Stomach (tissue), 4 donors: ENCODE data around the gene EMX2.

Experiments used
- EP300 ChIP-seq: sonication (generic); formaldehyde crosslinking; IDR thresholded peaks from one replicate; pipeline ENCODE4 v1.6.1; 2017; ENCODE audit warnings: antibody characterized with exemption
- POLR2A ChIP-seq, 4 donors: fragments of 450-650 bp; IDR thresholded peaks; one replicate each; pipeline ENCODE4 v1.6.1; 2016; ENCODE audit warnings: antibody characterized with exemption in 4 of 4, control low read depth in 2 of 4, mild to moderate bottlenecking in 1 of 4, moderate library complexity in 1 of 4
- POLR2AphosphoS5 ChIP-seq, 3 donors: sonication (generic); formaldehyde crosslinking; IDR thresholded peaks; one replicate each; pipeline ENCODE4 v1.6.1; 2016; ENCODE audit warnings: antibody characterized with exemption in 3 of 3
- TF ChIP-seq, protein P1 (sequence below), 7 experiments: fragments of 450-650 bp in 4 of 7; fragments of 200-600 bp in 3 of 7; sonication (generic) in 3 of 7; IDR thresholded peaks; one replicate each; pipeline ENCODE4 v1.5.1; 2016 to 2019; ENCODE audit warnings: antibody characterized with exemption in 7 of 7, control low read depth in 2 of 7, mild to moderate bottlenecking in 1 of 7

DNA sequence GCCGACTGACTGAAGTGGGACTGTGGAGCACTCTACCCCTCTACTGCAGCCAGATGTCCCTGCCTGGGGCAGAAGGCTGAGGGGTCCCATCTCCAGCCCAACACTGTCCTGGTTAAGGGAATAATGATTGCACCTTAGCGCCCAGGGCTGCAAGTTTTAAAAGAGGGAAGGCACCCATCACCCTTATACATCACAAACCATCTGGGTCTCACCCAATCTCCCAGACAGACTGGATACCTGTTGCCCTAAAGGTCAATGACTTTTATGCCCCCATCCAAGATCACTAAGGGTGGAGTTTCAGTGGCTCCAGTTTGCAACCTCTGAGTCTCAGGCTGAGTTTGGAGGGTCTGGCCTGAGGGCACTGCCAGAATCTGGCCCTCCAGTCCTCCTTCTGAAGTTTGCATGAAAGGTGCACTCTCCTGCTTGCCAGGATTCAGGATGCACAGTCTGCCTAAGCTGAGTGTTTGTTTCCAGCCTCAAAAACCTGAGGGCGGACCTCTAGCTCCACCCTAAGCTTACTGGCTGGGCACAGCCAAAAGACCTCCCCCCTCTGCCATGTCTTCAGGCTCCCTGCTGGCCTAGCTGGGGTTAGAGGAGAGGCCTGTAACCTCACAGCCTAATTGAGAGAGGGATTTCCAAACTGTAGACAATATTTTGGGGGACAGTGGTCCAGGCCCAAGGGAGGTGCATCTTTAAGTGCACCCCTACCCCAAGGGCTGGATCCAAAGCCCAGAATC lies 2.5 kb upstream of the EMX2 start:
- TF ChIP-seq, protein P1, sequence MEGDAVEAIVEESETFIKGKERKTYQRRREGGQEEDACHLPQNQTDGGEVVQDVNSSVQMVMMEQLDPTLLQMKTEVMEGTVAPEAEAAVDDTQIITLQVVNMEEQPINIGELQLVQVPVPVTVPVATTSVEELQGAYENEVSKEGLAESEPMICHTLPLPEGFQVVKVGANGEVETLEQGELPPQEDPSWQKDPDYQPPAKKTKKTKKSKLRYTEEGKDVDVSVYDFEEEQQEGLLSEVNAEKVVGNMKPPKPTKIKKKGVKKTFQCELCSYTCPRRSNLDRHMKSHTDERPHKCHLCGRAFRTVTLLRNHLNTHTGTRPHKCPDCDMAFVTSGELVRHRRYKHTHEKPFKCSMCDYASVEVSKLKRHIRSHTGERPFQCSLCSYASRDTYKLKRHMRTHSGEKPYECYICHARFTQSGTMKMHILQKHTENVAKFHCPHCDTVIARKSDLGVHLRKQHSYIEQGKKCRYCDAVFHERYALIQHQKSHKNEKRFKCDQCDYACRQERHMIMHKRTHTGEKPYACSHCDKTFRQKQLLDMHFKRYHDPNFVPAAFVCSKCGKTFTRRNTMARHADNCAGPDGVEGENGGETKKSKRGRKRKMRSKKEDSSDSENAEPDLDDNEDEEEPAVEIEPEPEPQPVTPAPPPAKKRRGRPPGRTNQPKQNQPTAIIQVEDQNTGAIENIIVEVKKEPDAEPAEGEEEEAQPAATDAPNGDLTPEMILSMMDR (IDR thresholded peaks at IDR 0.05), result no peak
- TF ChIP-seq POLR2A (IDR thresholded peaks at IDR 0.05), result no peak
- TF ChIP-seq POLR2AphosphoS5 (IDR thresholded peaks at IDR 0.05), result no peak
- no peak for TF ChIP-seq EP300
